AML-193 (cell line): ENCODE results near the gene ZNF697.
"Not testable (repeated sequence)": the region's sequence is repeated elsewhere in the genome, so short reads cannot be mapped to it uniquely, and the experiment has no call there.

Experiments used
- DNase-seq, 2 experiments: peaks; one replicate each; lab custom pipeline; 2025; lab: John Stamatoyannopoulos, UW

The ZNF697 gene

GRCh38 chr1:119631433-119632102 lies 16.5 kb downstream of the ZNF697 start:
- DNase-seq: no peak

GRCh38 chr1:119631086-119631432 lies 17.0 kb downstream of the ZNF697 start:
- no peak for DNase-seq

GRCh38 chr1:119626841-119627240 lies 21.2 kb downstream of the ZNF697 start:
- DNase-seq: no peak

GRCh38 chr1:119626011-119626545 lies 22.0 kb downstream of the ZNF697 start:
- DNase-seq: no peak

- no peak for DNase-seq
Observed at GRCh38 chr1:119623678-119624077, 24.4 kb downstream of the ZNF697 start.

- DNase-seq: no peak
Observed at GRCh38 chr1:119623193-119623515, 24.9 kb downstream of the ZNF697 start.

- no peak for DNase-seq
Observed at GRCh38 chr1:119622311-119623192, 25.5 kb downstream of the ZNF697 start.

- DNase-seq: no peak
Observed at GRCh38 chr1:119621705-119622104, 26.4 kb downstream of the ZNF697 start.

- no peak for DNase-seq
Observed at GRCh38 chr1:119617751-119618691, 30.0 kb downstream of the ZNF697 start.

- DNase-seq: not testable (repeated sequence)
Observed at GRCh38 chr1:119616748-119617147, 31.3 kb downstream of the ZNF697 start.

- DNase-seq: not testable (repeated sequence)
Observed at GRCh38 chr1:119615100-119615499, 33.0 kb downstream of the ZNF697 start.

- peak; percentile 34 to 51 for DNase-seq
Observed at GRCh38 chr1:119613769-119614720, 34.0 kb downstream of the ZNF697 start.

- DNase-seq: peak; percentile 19 to 26
Observed at GRCh38 chr1:119611701-119612113, 36.4 kb downstream of the ZNF697 start.

- not testable (repeated sequence) for DNase-seq
Observed at GRCh38 chr1:119608816-119609215, 39.2 kb downstream of the ZNF697 start.

- peak; percentile 44 to 66 for DNase-seq
Observed at GRCh38 chr1:119607087-119607807, 40.8 kb downstream of the ZNF697 start.

- no peak for DNase-seq
Observed at GRCh38 chr1:119606394-119606793, 41.7 kb downstream of the ZNF697 start.

GRCh38 chr1:119605686-119606085 lies 42.4 kb downstream of the ZNF697 start:
- no peak for DNase-seq

- not testable (repeated sequence) for DNase-seq
Observed at GRCh38 chr1:119605080-119605479, 43.0 kb downstream of the ZNF697 start.

GRCh38 chr1:119603695-119604094 lies 44.4 kb downstream of the ZNF697 start:
- DNase-seq: no peak

GRCh38 chr1:119603241-119603640 lies 44.8 kb downstream of the ZNF697 start:
- not testable (repeated sequence) for DNase-seq
